ENCODE data around the gene SNRNP25. TPM values are rescaled to one million over a fixed set of nuclear protein-coding genes. Genes with fewer than 3 reads are reported as not detected.

SNRNP25 gene
- polyA plus RNA-seq, 1 experiment: 38.8 TPM

- H3K9me3 ChIP-seq (ENCODE audit: control insufficient read depth, insufficient read depth, low read length): no peaks in the 10 kb centered on the region; the same call in 1 of the 2 replicates
- CTCF ChIA-PET: interaction anchor here (1.5 to 3.1 kb wide), 3 partner anchors 13 to 18 kb away, joined by 3 to 25 read pairs (median 6); no protein-coding TSS in a partner anchor
- POLR2A ChIA-PET: interaction anchor here (0.7 to 1.9 kb wide), 7 partner anchors 8 to 23 kb away, joined by 3 to 12 read pairs (median 3); partner anchors contain the start of gene RHBDF1
- peak overlapping the region; percentile 91 for H3K27ac ChIP-seq (ENCODE audit: low read depth, low read length)
- no peak overlapping the region for H3K4me3 ChIP-seq (ENCODE audit: low read depth, low read length)
- no peak for DNase-seq (ENCODE audit: low read depth, low spot score)
- no peak for TF ChIP-seq CTCF (IDR thresholded peaks at IDR 0.05; ENCODE audit: low read depth, low read length)
- H3K27me3 ChIP-seq (ENCODE audit: control insufficient read depth, insufficient read depth, low read length): no peaks in the 10 kb centered on the region
Observed at GRCh38 chr16:83781-84615, 30.4 kb downstream of the SNRNP25 start.

- peak overlapping the region; percentile 91 for H3K27ac ChIP-seq (ENCODE audit: low read depth, low read length)
- ChIA-PET POLR2A (interaction anchor here (1.0 to 1.9 kb wide), 7 partner anchors 9 to 22 kb away, joined by 3 to 12 read pairs (median 3); partner anchors contain the start of gene RHBDF1), CTCF (interaction anchor here (1.0 to 3.1 kb wide), 3 partner anchors 12 to 19 kb away, joined by 3 to 25 read pairs (median 4); no protein-coding TSS in a partner anchor)
- H3K4me3 ChIP-seq (ENCODE audit: low read depth, low read length): 0 out of 2 replicates have a peak overlapping the region, but pooled peaks have one; percentile 10
- TF ChIP-seq CTCF (IDR thresholded peaks at IDR 0.05; ENCODE audit: low read depth, low read length): no peak
- peak; percentile 88 for DNase-seq (ENCODE audit: low read depth, low spot score)
- no peaks in the 10 kb centered on the region for H3K27me3 ChIP-seq (ENCODE audit: control insufficient read depth, insufficient read depth, low read length)
- H3K9me3 ChIP-seq (ENCODE audit: control insufficient read depth, insufficient read depth, low read length): no peaks in the 10 kb centered on the region; the same call in 1 of the 2 replicates
Observed at GRCh38 chr16:84718-85406, 31.2 kb downstream of the SNRNP25 start.

- POLR2A ChIA-PET: interaction anchor here (0.6 to 1.9 kb wide), 7 partner anchors 9 to 297 kb away, joined by 3 to 12 read pairs (median 3); partner anchors contain the start of gene RHBDF1
- H3K4me3 ChIP-seq (ENCODE audit: low read depth, low read length): no peak overlapping the region
- no peaks in the 10 kb centered on the region; the same call in 1 of the 2 replicates for H3K9me3 ChIP-seq (ENCODE audit: control insufficient read depth, insufficient read depth, low read length)
- no peaks in the 10 kb centered on the region for H3K27me3 ChIP-seq (ENCODE audit: control insufficient read depth, insufficient read depth, low read length)
- no peak for DNase-seq (ENCODE audit: low read depth, low spot score)
- H3K27ac ChIP-seq (ENCODE audit: low read depth, low read length): peak overlapping the region; percentile 91
- TF ChIP-seq CTCF (IDR thresholded peaks at IDR 0.05; ENCODE audit: low read depth, low read length): no peak
- CTCF ChIA-PET: interaction anchor here (1.0 to 3.1 kb wide), 2 partner anchors 11 to 20 kb away, joined by 4 to 25 read pairs; no protein-coding TSS in a partner anchor
Observed at GRCh38 chr16:85407-85782, 31.8 kb downstream of the SNRNP25 start.

- H3K9me3 ChIP-seq (ENCODE audit: control insufficient read depth, insufficient read depth, low read length): no peaks in the 10 kb centered on the region; the same call in 1 of the 2 replicates
- H3K4me3 ChIP-seq (ENCODE audit: low read depth, low read length): no peak overlapping the region
- ChIA-PET POLR2A (interaction anchor here (0.6 to 1.9 kb wide), 3 partner anchors 15 to 296 kb away, joined by 3 to 7 read pairs (median 3); no protein-coding TSS in a partner anchor), CTCF (interaction anchor here (3.1 kb wide), 1 partner anchor 11 kb away, joined by 25 read pairs; no protein-coding TSS in a partner anchor)
- DNase-seq (ENCODE audit: low read depth, low spot score): no peak
- H3K27me3 ChIP-seq (ENCODE audit: control insufficient read depth, insufficient read depth, low read length): no peaks in the 10 kb centered on the region
- TF ChIP-seq CTCF (IDR thresholded peaks at IDR 0.05; ENCODE audit: low read depth, low read length): no peak
- H3K27ac ChIP-seq (ENCODE audit: low read depth, low read length): peak overlapping the region; percentile 91
Observed at GRCh38 chr16:85865-86264, 32.2 kb downstream of the SNRNP25 start.

Data from AG04450 (cell line).